Measurements from ENCODE around the gene CDV3.

GRCh38 chr3:133627789-133628188 is 54.3 kb downstream of the CDV3 start:
- TF ChIP-seq, protein P1, sequence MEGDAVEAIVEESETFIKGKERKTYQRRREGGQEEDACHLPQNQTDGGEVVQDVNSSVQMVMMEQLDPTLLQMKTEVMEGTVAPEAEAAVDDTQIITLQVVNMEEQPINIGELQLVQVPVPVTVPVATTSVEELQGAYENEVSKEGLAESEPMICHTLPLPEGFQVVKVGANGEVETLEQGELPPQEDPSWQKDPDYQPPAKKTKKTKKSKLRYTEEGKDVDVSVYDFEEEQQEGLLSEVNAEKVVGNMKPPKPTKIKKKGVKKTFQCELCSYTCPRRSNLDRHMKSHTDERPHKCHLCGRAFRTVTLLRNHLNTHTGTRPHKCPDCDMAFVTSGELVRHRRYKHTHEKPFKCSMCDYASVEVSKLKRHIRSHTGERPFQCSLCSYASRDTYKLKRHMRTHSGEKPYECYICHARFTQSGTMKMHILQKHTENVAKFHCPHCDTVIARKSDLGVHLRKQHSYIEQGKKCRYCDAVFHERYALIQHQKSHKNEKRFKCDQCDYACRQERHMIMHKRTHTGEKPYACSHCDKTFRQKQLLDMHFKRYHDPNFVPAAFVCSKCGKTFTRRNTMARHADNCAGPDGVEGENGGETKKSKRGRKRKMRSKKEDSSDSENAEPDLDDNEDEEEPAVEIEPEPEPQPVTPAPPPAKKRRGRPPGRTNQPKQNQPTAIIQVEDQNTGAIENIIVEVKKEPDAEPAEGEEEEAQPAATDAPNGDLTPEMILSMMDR (IDR thresholded peaks at IDR 0.05; ENCODE audit: insufficient read depth, low read length): no peak
- TF ChIP-seq GABPA (IDR thresholded peaks at IDR 0.05; ENCODE audit: low read depth) (no peak), POLR2AphosphoS5 (IDR thresholded peaks at IDR 0.05; ENCODE audit: low read depth) (no peak), REST (IDR thresholded peaks at IDR 0.05; ENCODE audit: insufficient replicate concordance, low read depth) (no peak)
